Measurements from ENCODE around the gene LRRC43. TPM values are rescaled to one million over a fixed set of nuclear protein-coding genes. Genes with fewer than 3 reads are reported as not detected.

Gene LRRC43
- total and polyA plus RNA-seq, 4 donors: 2.1 to 11.6 (median 7.2) TPM

DNA sequence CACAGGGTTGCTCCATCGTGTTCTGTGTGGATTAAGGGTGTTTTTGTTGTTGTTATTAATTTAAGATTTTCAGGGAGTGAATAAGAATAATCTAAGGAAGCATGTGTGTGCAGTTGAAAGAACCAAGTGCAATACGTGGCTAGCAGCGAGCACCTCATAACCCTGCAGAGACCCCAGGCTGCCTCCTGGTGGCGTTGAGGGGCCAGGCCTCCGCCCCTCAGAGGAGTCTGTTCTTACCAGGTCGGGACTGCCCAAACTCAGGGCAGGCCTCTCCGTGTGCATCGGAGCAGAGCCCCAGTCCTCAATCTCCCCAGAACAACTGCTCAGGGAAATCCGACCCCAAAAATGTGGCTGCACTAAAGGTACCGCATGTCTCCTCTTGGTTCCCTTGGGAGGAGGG, 45.7 kb upstream of the LRRC43 start:
- no peak overlapping the region for H3K9ac ChIP-seq (ENCODE audit: insufficient read depth in 1 of 2, low read length in 2 of 2)
- TF ChIP-seq, protein P1, sequence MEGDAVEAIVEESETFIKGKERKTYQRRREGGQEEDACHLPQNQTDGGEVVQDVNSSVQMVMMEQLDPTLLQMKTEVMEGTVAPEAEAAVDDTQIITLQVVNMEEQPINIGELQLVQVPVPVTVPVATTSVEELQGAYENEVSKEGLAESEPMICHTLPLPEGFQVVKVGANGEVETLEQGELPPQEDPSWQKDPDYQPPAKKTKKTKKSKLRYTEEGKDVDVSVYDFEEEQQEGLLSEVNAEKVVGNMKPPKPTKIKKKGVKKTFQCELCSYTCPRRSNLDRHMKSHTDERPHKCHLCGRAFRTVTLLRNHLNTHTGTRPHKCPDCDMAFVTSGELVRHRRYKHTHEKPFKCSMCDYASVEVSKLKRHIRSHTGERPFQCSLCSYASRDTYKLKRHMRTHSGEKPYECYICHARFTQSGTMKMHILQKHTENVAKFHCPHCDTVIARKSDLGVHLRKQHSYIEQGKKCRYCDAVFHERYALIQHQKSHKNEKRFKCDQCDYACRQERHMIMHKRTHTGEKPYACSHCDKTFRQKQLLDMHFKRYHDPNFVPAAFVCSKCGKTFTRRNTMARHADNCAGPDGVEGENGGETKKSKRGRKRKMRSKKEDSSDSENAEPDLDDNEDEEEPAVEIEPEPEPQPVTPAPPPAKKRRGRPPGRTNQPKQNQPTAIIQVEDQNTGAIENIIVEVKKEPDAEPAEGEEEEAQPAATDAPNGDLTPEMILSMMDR (IDR thresholded peaks at IDR 0.05; ENCODE audit: control extremely low read depth, extremely low read depth): no peak
- no peaks in the 10 kb centered on the region for H3K9me3 ChIP-seq (ENCODE audit: control insufficient read depth in 4 of 4, insufficient read depth in 3 of 4, low read length in 3 of 4)
- ATAC-seq (ENCODE audit: insufficient read depth, low FRiP score) (no peak), DNase-seq (no peak)
- WGBS, 2 donors: 84 to 91% methylated on average over 10 of the region's 10 CpGs
- H3K27me3 ChIP-seq (ENCODE audit: control insufficient read depth in 3 of 3, insufficient read depth in 3 of 3, low read length in 2 of 3): no peaks in the 10 kb centered on the region
- no peaks in the 10 kb centered on the region for H3K4me1 ChIP-seq (ENCODE audit: control insufficient read depth in 5 of 5, insufficient read depth in 5 of 5, low read length in 5 of 5)
- H3K27ac ChIP-seq (ENCODE audit: low read depth in 1 of 2, low read length in 1 of 2): no peak overlapping the region
- peaks cover 7 to 61% (median 42%) of the 10 kb centered on the region in 4 donors for H3K36me3 ChIP-seq (ENCODE audit: control insufficient read depth in 4 of 4, insufficient read depth in 4 of 4, low read length in 4 of 4)
- no peak overlapping the region for H3K4me3 ChIP-seq

DNA sequence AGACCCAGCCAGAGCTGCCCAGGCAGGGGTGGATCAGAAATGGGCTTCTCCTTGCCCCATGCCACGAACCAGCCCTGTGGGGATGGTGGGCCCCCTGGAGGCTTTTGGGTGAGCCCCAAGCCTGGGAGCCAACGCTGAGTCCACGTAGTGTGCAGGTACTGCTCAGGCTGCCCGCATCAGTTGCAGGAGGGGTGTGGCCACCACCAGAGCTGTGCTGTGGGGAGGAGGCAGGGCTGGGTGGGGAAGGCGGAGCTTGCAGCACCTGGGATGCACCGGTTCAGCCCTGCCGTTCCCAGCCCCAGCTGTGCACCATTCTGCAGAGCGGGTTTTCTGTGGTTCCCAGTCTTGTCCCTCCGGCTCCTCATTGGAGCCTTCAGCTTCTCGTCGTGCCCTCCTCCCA, 45.2 kb upstream of the LRRC43 start:
- no peaks in the 10 kb centered on the region for H3K27me3 ChIP-seq (ENCODE audit: control insufficient read depth in 3 of 3, insufficient read depth in 3 of 3, low read length in 2 of 3)
- H3K9me3 ChIP-seq (ENCODE audit: control insufficient read depth in 4 of 4, insufficient read depth in 3 of 4, low read length in 3 of 4): no peaks in the 10 kb centered on the region
- no peak overlapping the region for H3K9ac ChIP-seq (ENCODE audit: insufficient read depth in 1 of 2, low read length in 2 of 2)
- H3K27ac ChIP-seq (ENCODE audit: low read depth in 1 of 2, low read length in 1 of 2): no peak overlapping the region
- ATAC-seq (ENCODE audit: insufficient read depth, low FRiP score) (no peak), DNase-seq (no peak)
- TF ChIP-seq, protein P1 (IDR thresholded peaks at IDR 0.05; ENCODE audit: control extremely low read depth, extremely low read depth): no peak
- peaks cover 4 to 63% (median 42%) of the 10 kb centered on the region in 4 donors for H3K36me3 ChIP-seq (ENCODE audit: control insufficient read depth in 4 of 4, insufficient read depth in 4 of 4, low read length in 4 of 4)
- no peak overlapping the region for H3K4me3 ChIP-seq
- H3K4me1 ChIP-seq (ENCODE audit: control insufficient read depth in 5 of 5, insufficient read depth in 5 of 5, low read length in 5 of 5): no peaks in the 10 kb centered on the region
- WGBS, 2 donors: 73 to 80% methylated on average over 11 of the region's 11 CpGs

DNA sequence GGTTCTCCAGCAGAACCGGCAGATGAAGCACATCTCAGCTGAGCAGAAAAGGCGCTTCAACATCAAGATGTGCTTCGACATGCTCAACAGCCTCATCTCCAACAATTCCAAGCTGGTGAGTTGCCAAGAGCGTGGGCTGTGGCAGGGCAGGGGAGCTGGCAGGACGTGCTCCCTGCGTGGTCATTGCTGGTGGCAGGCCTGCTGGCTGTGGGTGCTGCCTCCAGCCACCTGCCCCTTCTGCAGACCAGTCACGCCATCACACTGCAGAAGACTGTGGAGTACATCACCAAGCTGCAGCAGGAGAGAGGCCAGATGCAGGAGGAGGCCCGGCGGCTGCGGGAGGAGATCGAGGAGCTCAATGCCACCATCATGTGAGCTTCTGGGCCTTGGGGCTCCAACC, 44.7 kb upstream of the LRRC43 start:
- no peaks in the 10 kb centered on the region for H3K9me3 ChIP-seq (ENCODE audit: control insufficient read depth in 4 of 4, insufficient read depth in 3 of 4, low read length in 3 of 4)
- peaks cover 0 to 2% (median 0%) of the 10 kb centered on the region in 5 donors for H3K4me1 ChIP-seq (ENCODE audit: control insufficient read depth in 5 of 5, insufficient read depth in 5 of 5, low read length in 5 of 5)
- ATAC-seq (ENCODE audit: insufficient read depth, low FRiP score) (no peak), DNase-seq (no peak)
- H3K36me3 ChIP-seq (ENCODE audit: control insufficient read depth in 4 of 4, insufficient read depth in 4 of 4, low read length in 4 of 4): peaks cover 0 to 62% (median 41%) of the 10 kb centered on the region in 4 donors
- WGBS, 2 donors: 93 to 95% methylated on average over 11 of the region's 11 CpGs
- no peak overlapping the region for H3K27ac ChIP-seq (ENCODE audit: low read depth in 1 of 2, low read length in 1 of 2)
- H3K9ac ChIP-seq (ENCODE audit: insufficient read depth in 1 of 2, low read length in 2 of 2): no peak overlapping the region
- TF ChIP-seq, protein P1 (IDR thresholded peaks at IDR 0.05; ENCODE audit: control extremely low read depth, extremely low read depth): no peak
- no peak overlapping the region for H3K4me3 ChIP-seq
- H3K27me3 ChIP-seq (ENCODE audit: control insufficient read depth in 3 of 3, insufficient read depth in 3 of 3, low read length in 2 of 3): no peaks in the 10 kb centered on the region

DNA sequence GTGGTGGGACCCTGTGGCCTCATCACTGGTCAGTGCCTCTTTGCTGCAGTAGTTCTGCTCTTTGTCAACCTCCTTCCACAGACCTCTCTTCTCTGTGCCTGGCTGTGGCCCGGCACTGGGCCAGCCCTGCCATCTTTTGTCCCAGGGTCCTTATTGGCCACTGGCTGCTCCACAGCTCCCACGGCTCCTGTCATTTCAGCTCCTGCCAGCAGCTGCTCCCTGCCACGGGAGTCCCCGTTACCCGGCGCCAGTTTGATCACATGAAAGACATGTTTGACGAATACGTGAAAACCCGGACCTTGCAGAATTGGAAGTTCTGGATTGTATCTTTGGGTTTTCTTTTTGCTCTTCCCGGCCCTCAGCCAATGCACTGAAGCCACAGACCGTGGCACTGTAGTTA, 44.3 kb upstream of the LRRC43 start:
- WGBS, 2 donors: 94 to 96% methylated on average over 11 of the region's 11 CpGs
- TF ChIP-seq, protein P1 (IDR thresholded peaks at IDR 0.05; ENCODE audit: control extremely low read depth, extremely low read depth): no peak
- Histone ChIP-seq H3K27me3 (ENCODE audit: control insufficient read depth in 3 of 3, insufficient read depth in 3 of 3, low read length in 2 of 3) (no peaks in the 10 kb centered on the region), H3K4me1 (ENCODE audit: control insufficient read depth in 5 of 5, insufficient read depth in 5 of 5, low read length in 5 of 5) (peaks cover 0 to 6% (median 0%) of the 10 kb centered on the region in 5 donors), H3K9ac (ENCODE audit: insufficient read depth in 1 of 2, low read length in 2 of 2) (no peak overlapping the region), H3K9me3 (ENCODE audit: control insufficient read depth in 4 of 4, insufficient read depth in 3 of 4, low read length in 3 of 4) (no peaks in the 10 kb centered on the region), H3K27ac (ENCODE audit: low read depth in 1 of 2, low read length in 1 of 2) (no peak overlapping the region), H3K36me3 (ENCODE audit: control insufficient read depth in 4 of 4, insufficient read depth in 4 of 4, low read length in 4 of 4) (peaks cover 0 to 62% (median 42%) of the 10 kb centered on the region in 4 donors), H3K4me3 (no peak overlapping the region)
- ATAC-seq (ENCODE audit: insufficient read depth, low FRiP score) (no peak), DNase-seq (no peak)
